NCI-H345 treated with DMSO at 0.1 percent for 48 hours (cell line): Measurements from ENCODE around the gene ACOT8.
"Not testable (repeated sequence)": the region's sequence is repeated elsewhere in the genome, so short reads cannot be mapped to it uniquely, and the experiment has no call there.

ENCODE experiments used
- DNase-seq: peaks from one replicate; lab custom pipeline; 2025; ENCODE audit not compliant: unreplicated experiment; lab: John Stamatoyannopoulos, UW

Gene ACOT8

DNA sequence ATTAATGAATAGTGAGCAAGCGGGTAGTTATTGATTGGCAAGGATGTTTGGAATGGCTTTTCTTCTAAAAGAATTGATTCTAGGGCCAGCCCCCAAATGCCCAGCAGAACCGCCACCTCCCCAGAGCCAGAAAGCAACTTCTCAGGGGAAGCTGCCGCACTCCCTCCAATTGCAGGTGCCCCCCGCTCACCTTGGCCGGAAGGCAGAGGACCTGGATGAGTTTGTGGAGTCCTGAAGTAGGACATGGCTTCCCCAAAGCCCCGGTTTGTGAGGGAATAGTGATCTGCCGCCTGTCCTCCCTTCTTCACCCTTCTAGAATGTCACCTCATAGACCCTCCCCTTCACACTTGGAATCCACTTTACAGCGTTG is 30.1 kb upstream of the ACOT8 start, which contains the start of gene SPATA25:
Gene SPATA25 (minus strand): TSS at position 277 of the 370 bp plus-strand sequence. CDS start 32 bp downstream, at position 245.
- DNase-seq = no peak

DNA sequence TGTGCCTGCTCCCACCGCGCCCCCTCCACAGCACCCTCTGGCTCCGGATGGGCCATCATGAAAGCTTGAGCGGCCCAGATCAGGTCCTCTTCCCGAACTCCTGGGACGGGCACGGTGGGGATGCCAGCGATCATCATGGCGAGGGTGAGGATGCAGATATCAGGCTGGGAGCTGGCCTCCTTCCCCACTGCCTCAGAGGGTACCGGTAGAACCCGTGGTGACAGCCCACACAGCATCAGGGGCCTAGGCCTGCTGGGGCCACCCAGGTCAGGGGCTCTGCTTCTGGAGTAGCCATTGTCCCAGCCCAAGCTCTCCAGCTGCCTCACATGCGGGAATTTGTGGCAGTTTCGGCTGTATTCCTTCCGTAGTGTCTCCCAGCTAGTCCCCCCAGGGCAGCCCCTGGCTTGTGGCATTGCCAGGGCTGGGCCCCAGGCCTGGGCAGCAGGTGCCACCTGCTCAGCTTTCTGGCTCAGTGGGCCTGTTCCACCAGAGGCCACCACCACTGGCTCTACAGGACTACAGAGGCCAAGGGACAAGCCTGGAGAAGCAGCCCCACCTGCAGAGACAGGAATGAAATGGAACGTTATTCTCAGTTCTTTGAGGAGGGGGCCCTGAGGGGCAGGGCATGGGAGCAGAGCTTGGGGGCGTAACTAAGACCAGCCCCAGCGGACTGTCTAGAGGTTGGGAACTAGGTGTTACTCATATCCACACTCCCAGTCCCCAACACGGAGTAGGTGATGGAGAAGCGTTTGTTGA is 29.6 kb upstream of the ACOT8 start:
- no peak for DNase-seq

- no peak for DNase-seq
Observed at GRCh38 chr20:45883100-45883469, 25.9 kb upstream of the ACOT8 start.

- DNase-seq = no peak
Observed at GRCh38 chr20:45882469-45883099, 25.4 kb upstream of the ACOT8 start.

GRCh38 chr20:45880988-45881788 is 24.0 kb upstream of the ACOT8 start, which contains the start of gene ZSWIM1:
Gene ZSWIM1 (plus strand): TSS chr20:45881227. CDS start chr20:45882593, 1,366 bp downstream.
- peak; percentile 99 for DNase-seq

GRCh38 chr20:45878076-45878761 is 21.0 kb upstream of the ACOT8 start:
- no peak for DNase-seq

- DNase-seq = no peak
Observed at GRCh38 chr20:45874576-45874975, 17.4 kb upstream of the ACOT8 start.

- DNase-seq = not testable (repeated sequence)
Observed at GRCh38 chr20:45874104-45874481, 16.9 kb upstream of the ACOT8 start.

GRCh38 chr20:45873409-45874103 is 16.4 kb upstream of the ACOT8 start:
- DNase-seq = no peak

- DNase-seq = no peak
Observed at GRCh38 chr20:45872626-45873025, 15.4 kb upstream of the ACOT8 start.

DNA sequence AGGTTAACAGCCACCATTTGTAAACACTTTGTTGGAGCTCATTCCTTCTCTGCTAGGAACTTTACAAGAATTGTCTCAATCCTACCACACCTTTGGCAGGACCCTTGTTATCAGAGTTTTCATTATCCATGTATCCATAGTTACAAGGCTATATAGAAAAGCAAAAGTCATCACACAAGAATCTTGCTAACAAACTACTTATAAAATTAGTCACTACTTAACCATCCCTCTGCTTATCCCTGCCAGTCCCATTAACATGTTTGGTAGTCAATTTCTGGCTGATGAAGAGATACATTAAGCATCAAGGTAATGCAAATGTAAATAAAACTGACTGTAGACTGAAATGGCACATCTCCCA is 10.6 kb upstream of the ACOT8 start:
- no peak for DNase-seq

GRCh38 chr20:45867136-45867818 is 10.1 kb upstream of the ACOT8 start:
- DNase-seq = no peak

DNA sequence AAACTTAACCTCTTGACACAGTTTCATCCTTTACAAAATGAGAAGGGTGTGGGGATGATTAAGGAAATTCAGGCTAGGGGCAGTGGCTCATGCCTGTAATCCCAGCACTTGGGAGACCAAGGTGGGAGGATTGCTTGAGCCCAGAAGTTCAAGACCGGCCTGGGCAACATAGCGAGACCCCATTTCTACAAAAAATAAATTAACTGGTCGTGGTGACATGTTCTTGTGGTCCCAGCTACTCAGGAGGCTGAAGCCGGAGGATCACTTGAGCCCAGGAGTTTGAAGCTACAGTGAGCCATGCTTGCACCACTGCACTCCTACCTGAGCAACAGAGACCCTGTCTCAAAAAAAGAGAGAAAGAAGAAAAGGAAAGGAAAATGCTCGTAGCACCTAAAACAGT is 9.3 kb upstream of the ACOT8 start:
- DNase-seq = no peak

GRCh38 chr20:45863543-45864470 is 6.6 kb upstream of the ACOT8 start:
- DNase-seq = no peak

- peak; percentile 47 for DNase-seq
Observed at GRCh38 chr20:45861221-45862075, 4.3 kb upstream of the ACOT8 start.

- DNase-seq = no peak
Observed at GRCh38 chr20:45860560-45861220, 3.5 kb upstream of the ACOT8 start.

DNA sequence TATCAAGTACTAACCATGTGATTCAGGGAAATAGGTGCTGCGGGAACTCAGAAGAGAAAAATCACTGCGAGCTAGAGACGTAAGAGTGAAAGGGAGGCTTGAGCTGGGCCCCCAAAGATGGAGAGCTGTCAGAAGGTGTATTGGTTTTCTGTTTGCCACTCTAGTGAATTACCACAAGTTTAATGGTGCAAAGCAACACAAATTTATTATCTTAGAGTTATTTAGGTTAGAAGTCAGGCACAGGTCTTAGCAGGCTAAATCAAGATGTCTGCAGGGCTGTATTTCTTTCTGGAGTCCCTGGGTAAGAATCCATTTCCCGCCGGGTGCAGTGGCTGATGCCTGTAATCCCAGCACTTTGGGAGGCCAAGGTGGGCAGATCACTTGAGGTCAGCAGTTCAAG is 2.7 kb upstream of the ACOT8 start:
- no peak for DNase-seq

DNA sequence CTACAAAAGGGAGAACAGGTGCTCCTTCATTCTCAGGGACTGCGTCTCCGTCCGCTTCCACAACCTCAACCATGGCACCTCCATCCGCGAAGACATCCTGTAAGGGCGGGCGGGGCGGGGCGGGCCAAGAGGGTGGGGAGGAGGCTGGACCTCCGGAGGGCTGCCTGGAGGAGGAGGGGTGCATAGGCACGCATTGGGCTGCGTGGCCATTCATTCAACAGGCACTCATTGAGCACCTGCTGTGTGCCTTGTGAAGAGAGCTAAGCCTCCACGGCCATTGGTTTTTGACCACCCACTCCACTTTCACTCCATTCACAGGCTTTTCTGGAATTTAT is 657 bp upstream of the ACOT8 start:
- DNase-seq = no peak
